Activated gamma-delta T cell (primary cell): ENCODE data around the gene LYPD5.

ENCODE experiments used
- DNase-seq: peaks from one replicate; lab custom pipeline; 2025; lab: John Stamatoyannopoulos, UW

The LYPD5 gene

DNA sequence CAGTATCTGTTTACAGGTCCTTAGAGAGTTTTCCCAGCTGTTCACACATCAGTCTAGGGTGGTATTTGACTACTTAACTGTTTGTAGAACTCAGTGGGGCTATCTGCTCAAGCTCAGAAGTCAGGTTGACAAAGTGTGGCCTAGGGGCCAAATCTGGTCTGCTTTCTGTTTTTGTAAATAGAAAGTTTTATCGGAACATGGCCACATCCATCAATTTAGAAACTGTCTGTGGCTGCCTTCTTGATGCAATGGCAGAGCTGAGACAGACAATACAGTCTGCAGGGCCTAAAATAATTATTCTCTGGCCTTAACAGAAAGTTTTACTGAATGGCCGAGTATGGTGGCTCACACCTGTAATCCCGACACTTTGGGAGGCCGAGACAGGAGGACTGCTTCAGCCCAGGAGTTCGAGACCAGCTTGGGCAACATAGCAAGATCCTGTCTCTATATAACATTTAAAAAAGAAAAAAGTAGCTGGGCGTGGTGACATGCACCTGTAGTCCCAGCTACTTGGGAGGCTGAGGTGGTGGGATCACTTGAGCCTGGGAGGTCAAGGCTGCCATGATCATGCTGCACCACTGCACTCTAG is 49.9 kb downstream of the LYPD5 start:
- no peak for DNase-seq

DNA sequence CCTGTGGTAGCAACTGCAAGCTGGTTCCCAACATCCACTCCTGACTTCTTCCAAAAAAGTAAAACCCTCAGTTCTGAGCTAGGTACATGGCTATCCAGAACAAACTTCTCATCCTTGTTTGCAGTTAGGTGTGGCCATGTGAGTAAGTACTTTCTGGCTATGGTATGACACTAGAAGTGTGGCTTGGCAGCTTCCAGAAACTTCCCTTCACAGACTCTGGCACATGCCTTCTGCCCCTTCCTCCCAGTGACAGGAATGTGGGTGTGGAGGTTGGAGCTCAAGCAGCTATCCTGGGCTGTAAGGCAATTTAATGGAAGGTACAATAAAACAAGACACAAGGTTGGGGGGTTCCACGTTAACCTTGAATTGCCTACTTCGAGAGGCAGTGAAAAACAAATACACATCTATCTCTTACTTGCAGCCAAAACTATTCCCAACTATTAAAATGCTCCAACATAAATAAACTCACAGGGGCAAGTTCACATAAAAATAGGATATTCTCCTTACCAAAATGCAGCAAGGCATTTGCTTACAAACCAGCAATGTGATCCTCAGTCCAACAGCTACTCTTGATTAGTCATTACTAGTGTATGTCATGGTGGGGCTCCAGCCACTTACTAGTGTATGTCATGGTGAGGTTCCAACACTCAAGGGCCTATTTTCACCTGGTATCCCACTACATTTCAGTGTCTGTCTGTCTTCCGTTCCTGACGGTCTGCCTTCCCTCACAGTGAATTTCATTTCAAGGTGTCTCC is 50.6 kb downstream of the LYPD5 start:
- DNase-seq: no peak

DNA sequence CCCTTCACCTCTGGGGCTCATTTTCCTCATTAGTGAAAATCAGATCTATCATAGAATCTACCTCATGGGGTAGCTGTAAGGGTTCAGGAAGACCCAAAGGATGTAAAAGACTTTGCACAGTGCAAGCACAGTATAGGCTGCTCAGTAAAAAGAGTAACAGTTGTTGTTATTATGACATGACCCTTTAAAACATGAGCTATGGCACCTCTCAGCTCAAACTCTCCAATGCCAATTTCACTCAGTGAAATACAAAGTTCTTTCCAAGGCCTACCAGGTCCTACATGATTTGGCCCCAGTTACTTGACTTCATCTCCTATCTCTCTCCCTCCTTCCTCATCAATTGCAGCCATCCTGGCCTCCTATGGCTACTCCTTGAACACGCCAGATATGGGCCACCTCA is 52.3 kb downstream of the LYPD5 start:
- no peak for DNase-seq

DNA sequence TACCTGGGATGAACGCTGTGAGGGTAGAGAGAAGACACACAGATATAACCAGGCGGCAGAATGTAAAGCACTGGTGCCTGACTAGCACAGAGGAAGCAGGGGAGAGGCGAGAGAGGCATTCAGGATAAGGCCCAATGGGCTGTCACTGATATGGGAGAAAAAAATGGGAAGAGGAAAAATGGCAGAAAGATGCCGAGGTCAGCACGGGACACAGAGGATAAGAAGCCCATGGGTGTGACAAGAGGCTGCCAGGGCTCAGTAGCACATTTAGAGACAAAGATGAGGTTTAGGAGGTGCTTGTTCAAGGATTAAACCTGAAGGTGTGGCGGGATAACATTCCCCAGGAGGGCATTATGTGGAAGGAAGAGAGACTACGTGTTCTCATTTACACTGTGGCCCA is 53.1 kb downstream of the LYPD5 start:
- no peak for DNase-seq

DNA sequence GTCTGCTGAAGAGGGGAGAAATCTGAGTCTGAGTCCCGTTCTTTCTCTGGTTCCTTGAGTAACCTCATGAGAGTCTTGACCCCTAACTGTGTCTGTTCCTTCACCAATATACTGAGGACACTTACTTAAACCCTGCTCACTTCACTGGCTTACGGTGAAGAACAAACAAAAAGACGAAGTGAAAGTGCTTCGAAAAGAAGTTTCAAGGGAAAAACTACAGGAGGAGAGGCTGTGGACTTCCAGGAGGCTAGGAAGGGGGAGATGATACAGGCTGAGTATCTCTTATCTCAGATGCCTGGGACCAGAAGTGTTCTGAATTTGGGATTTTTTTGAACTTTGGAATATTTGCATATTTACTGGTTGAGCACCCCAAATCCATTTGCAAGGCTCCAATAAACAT is 53.6 kb downstream of the LYPD5 start:
- no peak for DNase-seq

DNA sequence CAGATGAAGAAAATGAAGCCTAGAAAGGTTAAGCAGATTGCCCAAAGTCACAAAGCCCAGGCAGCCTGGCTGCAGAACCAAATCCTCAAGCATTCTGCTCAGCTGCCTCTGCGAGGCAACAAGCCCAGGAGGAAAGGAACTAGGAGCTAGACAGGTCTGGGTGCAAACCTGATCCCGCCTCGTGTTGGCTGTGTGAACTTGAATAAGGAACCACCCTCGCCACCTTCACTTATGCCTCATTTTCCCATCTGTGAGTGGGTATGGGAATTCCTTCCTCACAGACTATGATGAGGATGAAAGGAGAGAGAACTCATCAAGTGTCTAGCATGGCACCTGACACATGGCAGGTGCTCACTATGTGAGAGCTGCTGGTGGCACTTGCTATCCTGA is 54.0 kb downstream of the LYPD5 start:
- DNase-seq: no peak

DNA sequence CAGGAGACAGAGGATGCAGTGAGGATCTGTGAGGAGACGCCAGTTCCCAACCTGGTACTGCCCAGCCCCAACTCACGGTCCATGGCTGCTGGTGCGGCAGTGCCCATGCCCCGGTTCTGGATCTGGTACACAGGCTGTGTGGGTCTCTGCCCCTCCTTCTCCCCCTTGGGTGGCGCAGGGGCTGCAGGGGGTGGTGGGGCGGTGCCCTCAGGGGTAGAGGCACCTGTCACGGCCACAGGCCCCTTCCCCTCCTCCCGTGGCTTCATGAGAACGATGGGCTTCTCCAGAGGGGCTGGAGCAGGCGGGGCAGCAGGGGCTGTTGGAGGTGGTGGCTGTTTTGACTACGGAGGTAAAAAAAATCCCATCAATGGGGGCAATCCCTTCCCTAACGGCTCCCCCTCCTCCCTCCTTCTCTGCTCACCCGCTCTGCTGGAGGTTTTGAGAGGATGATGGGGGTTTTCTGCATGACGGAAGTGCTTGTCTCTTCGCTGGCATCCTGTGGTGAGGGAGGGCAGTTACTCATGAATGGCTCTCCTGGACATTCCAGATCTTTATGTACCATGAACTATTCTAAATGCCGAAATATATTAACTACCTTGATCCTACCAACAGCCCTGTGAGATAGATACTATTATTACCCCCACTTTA is 54.6 kb downstream of the LYPD5 start:
- DNase-seq: no peak
